ENCODE measurements around the gene TLX1. TPM values are rescaled to one million over a fixed set of nuclear protein-coding genes. Genes with fewer than 3 reads are reported as not detected.

TLX1 gene
- total RNA-seq, 1 donor, result not detected

DNA sequence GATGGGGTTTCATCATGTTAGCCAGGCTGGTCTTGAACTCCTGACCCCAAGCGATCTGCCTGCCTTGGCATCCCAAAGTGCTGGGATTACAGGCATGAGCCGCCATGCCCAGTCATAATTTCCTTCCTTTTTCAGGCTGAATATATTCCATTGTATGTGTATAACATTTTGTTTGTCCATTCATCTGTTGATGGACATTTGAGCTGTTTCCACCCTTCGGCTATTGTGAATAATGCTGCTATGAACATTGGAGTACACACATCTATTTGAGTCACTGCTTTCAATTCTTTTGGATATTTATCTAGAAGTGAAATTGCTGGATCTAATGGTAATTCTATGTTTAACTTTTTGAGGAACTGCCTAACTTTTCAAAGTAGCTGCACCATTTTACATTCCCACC lies 34.6 kb downstream of the TLX1 start:
- Histone ChIP-seq H3K4me1 (ENCODE audit: insufficient read depth, low read length) (peaks cover 4% of the 10 kb centered on the region), H2AFZ (ENCODE audit: low read length) (no peak overlapping the region), H3K4me2 (ENCODE audit: insufficient read depth, low read length) (no peak overlapping the region), H3K27ac (ENCODE audit: low read depth, low read length) (no peak overlapping the region), H3K27me3 (ENCODE audit: insufficient read depth, low read length) (peaks cover 39% of the 10 kb centered on the region), H4K20me1 (ENCODE audit: insufficient read depth, low read length) (no peaks in the 10 kb centered on the region), H3K9me3 (ENCODE audit: low read depth, low read length) (no peaks in the 10 kb centered on the region), H3K4me3 (ENCODE audit: insufficient read depth, low read length) (no peak overlapping the region), H3K36me3 (ENCODE audit: insufficient read depth, low read length) (no peaks in the 10 kb centered on the region), H3K79me2 (ENCODE audit: insufficient read depth, low read length) (no peaks in the 10 kb centered on the region)
- no peak for DNase-seq (ENCODE audit: insufficient read length, low spot score, missing footprints)
- TF ChIP-seq, protein P1, sequence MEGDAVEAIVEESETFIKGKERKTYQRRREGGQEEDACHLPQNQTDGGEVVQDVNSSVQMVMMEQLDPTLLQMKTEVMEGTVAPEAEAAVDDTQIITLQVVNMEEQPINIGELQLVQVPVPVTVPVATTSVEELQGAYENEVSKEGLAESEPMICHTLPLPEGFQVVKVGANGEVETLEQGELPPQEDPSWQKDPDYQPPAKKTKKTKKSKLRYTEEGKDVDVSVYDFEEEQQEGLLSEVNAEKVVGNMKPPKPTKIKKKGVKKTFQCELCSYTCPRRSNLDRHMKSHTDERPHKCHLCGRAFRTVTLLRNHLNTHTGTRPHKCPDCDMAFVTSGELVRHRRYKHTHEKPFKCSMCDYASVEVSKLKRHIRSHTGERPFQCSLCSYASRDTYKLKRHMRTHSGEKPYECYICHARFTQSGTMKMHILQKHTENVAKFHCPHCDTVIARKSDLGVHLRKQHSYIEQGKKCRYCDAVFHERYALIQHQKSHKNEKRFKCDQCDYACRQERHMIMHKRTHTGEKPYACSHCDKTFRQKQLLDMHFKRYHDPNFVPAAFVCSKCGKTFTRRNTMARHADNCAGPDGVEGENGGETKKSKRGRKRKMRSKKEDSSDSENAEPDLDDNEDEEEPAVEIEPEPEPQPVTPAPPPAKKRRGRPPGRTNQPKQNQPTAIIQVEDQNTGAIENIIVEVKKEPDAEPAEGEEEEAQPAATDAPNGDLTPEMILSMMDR (IDR thresholded peaks at IDR 0.05; ENCODE audit: extremely low read depth, low read depth, low read length), result no peak

DNA sequence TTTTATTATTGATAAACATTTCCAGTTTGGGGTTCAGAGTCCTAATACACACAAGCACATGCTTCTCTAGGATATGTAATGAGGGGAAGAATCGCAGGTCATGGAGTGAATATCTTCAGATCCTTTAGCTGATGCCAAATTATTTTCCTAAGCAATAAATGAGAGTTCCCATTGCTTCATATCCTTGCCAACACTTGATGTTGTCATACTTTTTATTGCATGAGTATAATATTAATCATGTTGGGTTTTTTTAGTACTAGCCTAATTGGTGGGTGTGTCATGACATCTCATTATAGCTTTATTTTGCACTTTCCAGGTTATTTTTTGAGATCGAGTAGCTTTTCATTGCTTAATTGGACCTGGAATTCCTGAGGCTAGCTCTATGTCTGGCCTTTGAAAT lies 35.3 kb downstream of the TLX1 start:
- H3K36me3 ChIP-seq (ENCODE audit: insufficient read depth, low read length), result no peaks in the 10 kb centered on the region
- H3K9me3 ChIP-seq (ENCODE audit: low read depth, low read length), result no peaks in the 10 kb centered on the region
- no peak for DNase-seq (ENCODE audit: insufficient read length, low spot score, missing footprints)
- H3K4me1 ChIP-seq (ENCODE audit: insufficient read depth, low read length), result peaks cover 4% of the 10 kb centered on the region
- peaks cover 40% of the 10 kb centered on the region for H3K27me3 ChIP-seq (ENCODE audit: insufficient read depth, low read length)
- H2AFZ ChIP-seq (ENCODE audit: low read length), result no peak overlapping the region
- no peak overlapping the region for H3K4me3 ChIP-seq (ENCODE audit: insufficient read depth, low read length)
- TF ChIP-seq, protein P1 (IDR thresholded peaks at IDR 0.05; ENCODE audit: extremely low read depth, low read depth, low read length), result no peak
- no peaks in the 10 kb centered on the region for H4K20me1 ChIP-seq (ENCODE audit: insufficient read depth, low read length)
- no peaks in the 10 kb centered on the region for H3K79me2 ChIP-seq (ENCODE audit: insufficient read depth, low read length)
- no peak overlapping the region for H3K27ac ChIP-seq (ENCODE audit: low read depth, low read length)
- H3K4me2 ChIP-seq (ENCODE audit: insufficient read depth, low read length), result no peak overlapping the region

DNA sequence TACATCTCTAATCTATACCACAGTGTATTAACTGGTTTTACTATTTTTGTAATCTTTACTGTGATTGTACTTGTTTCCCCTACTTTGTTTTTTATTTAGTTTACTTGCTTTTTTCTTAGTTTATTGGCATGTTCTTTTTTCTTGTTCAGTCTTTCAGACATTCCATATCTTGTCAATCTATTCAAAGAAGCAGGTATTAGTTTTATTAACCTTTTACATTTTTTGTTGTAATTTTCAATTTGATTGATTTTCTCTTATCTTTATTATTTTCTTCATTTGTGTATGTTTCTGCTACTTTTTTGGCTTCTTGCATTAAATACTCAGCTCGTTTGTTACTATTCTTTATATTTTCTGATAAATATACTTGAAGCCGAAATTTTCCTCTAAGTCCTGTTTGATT lies 41.6 kb downstream of the TLX1 start:
- H3K79me2 ChIP-seq (ENCODE audit: insufficient read depth, low read length), result no peaks in the 10 kb centered on the region
- no peaks in the 10 kb centered on the region for H3K9me3 ChIP-seq (ENCODE audit: low read depth, low read length)
- H3K4me1 ChIP-seq (ENCODE audit: insufficient read depth, low read length), result no peaks in the 10 kb centered on the region
- no peaks in the 10 kb centered on the region for H3K36me3 ChIP-seq (ENCODE audit: insufficient read depth, low read length)
- H3K4me3 ChIP-seq (ENCODE audit: insufficient read depth, low read length), result no peak overlapping the region
- no peaks in the 10 kb centered on the region for H4K20me1 ChIP-seq (ENCODE audit: insufficient read depth, low read length)
- H3K27ac ChIP-seq (ENCODE audit: low read depth, low read length), result no peak overlapping the region
- no peak overlapping the region for H3K4me2 ChIP-seq (ENCODE audit: insufficient read depth, low read length)
- peaks cover 23% of the 10 kb centered on the region for H3K27me3 ChIP-seq (ENCODE audit: insufficient read depth, low read length)
- TF ChIP-seq, protein P1 (IDR thresholded peaks at IDR 0.05; ENCODE audit: extremely low read depth, low read depth, low read length), result no peak
- no peak for DNase-seq (ENCODE audit: insufficient read length, low spot score, missing footprints)
- no peak overlapping the region for H2AFZ ChIP-seq (ENCODE audit: low read length)

DNA sequence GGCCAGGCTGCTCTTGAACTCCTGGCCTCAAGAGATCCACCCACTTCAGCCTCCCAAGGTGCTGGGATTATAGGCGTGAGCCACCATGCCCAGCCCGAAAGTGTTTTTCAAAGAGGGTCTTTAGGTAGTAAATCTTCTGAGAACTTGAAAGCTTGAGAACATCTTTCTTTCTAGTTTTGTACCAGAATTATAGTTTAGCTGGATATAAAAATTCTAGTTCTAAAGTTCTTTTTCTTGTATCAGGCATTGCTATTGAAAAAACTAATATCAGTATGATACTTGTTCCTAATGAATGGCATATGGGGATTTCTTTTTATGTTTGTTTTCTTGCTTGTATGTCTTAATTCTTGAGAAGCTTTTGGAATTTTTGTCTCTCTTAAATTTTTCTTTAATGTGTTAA lies 43.2 kb downstream of the TLX1 start:
- H3K27me3 ChIP-seq (ENCODE audit: insufficient read depth, low read length), result peaks cover 16% of the 10 kb centered on the region
- H3K9me3 ChIP-seq (ENCODE audit: low read depth, low read length), result no peaks in the 10 kb centered on the region
- TF ChIP-seq, protein P1 (IDR thresholded peaks at IDR 0.05; ENCODE audit: extremely low read depth, low read depth, low read length), result no peak
- no peaks in the 10 kb centered on the region for H3K36me3 ChIP-seq (ENCODE audit: insufficient read depth, low read length)
- no peaks in the 10 kb centered on the region for H4K20me1 ChIP-seq (ENCODE audit: insufficient read depth, low read length)
- no peak for DNase-seq (ENCODE audit: insufficient read length, low spot score, missing footprints)
- H2AFZ ChIP-seq (ENCODE audit: low read length), result no peak overlapping the region
- no peaks in the 10 kb centered on the region for H3K79me2 ChIP-seq (ENCODE audit: insufficient read depth, low read length)
- H3K4me3 ChIP-seq (ENCODE audit: insufficient read depth, low read length), result no peak overlapping the region
- no peak overlapping the region for H3K4me2 ChIP-seq (ENCODE audit: insufficient read depth, low read length)
- H3K4me1 ChIP-seq (ENCODE audit: insufficient read depth, low read length), result no peaks in the 10 kb centered on the region
- no peak overlapping the region for H3K27ac ChIP-seq (ENCODE audit: low read depth, low read length)
